Parietal lobe (tissue), 1 donor: ENCODE results near the gene TAF1B. TPM values are rescaled to one million over a fixed set of nuclear protein-coding genes. Genes with fewer than 3 reads are reported as not detected.

ENCODE experiments used
- total RNA-seq: library from RNA; depleted of rRNA; stranded (reverse); fragments of >200 nt; gene quantifications from one replicate; pipeline ENCODE4 v1.2.3, GENCODE V29; 2014

Gene TAF1B
- total RNA-seq, result 58.5 TPM

GRCh38 chr2:9843229-9844035, at the start of gene TAF1B:
Gene TAF1B (plus strand): TSS chr2:9843474. CDS start chr2:9843542, 68 bp downstream.

DNA sequence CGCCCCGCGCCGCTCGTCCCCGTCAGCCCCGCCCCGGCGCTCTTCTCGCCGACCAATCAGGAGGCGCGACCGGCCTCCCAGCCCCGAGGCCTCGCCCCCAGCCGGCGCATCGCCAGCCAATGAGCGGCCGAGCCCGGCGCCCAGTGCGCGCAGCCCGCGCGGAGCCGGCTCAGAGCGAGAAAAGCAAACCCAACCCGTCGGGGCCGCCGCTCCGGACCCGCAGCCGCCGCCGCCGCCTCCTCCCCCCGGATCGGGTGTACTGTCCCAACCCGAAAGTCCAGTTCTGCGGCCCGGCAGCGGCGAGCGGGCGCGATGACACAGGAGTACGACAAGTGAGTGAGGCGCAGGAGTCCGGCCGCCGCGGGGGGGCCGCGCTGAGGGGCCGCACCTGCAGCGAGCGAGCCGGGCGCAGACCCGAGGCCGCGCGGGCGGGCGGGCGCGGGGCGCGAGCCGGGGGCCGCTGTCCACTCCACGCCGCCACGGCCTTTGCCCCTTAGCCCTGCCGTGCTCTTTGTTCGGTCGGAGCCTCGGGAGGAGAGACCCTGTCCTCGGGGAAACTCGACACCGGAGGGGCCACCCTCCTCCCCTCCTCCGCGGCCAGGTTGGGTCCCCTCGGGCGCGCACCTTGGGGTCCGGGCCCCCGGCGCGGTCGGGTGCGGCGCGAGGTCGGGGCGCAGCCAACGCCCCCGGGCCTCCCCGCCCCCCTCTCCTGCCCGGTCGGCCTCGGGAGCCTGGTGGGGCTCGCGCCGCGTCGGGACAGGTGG, 108.4 kb downstream of the TAF1B start, which contains the start of gene GRHL1:
TSS of gene GRHL1 (plus strand) at position 172 of the 764 bp plus-strand sequence. CDS start at position 313, 141 bp downstream.

Other genes with a start within 250 kb of the TAF1B start
- gene YWHAQ, start 212.5 kb upstream of the TAF1B start, total RNA-seq, result 526 TPM
- 5.9 TPM for gene GRHL1, start 108.2 kb downstream of the TAF1B start, total RNA-seq
- 14.7 TPM for gene KLF11, start 200.1 kb downstream of the TAF1B start, total RNA-seq
- gene CYS1, start 236.9 kb downstream of the TAF1B start, total RNA-seq, result not detected